K562 (cell line): ENCODE results near the gene COQ5. TPM values are rescaled to one million over a fixed set of nuclear protein-coding genes. Genes with fewer than 3 reads are reported as not detected.

ENCODE experiments used
- ATAC-seq: fragments of 200-7000 bp; cut with Tn5 transposase; 3 replicates; pipeline ENCODE4 v1.9.1; 2020; ENCODE audit warnings: moderate library complexity
- BruUV-seq: library from RNA; stranded (reverse); fragments of 400-500 nt; replicated peaks from 2 replicates; lab custom pipeline; 2021; lab: Mats Ljungman, UMichigan
- CTCF ChIA-PET: fragments of 300-600 bp; formaldehyde crosslinking; extraction: SDS; loops from one replicate; lab custom pipeline; 2021; ENCODE audit warnings: low intra/inter-chr PET ratio; lab: Yijun Ruan, JAX
- POLR2A ChIA-PET: fragments of 300-600, 350-650 bp; sonication (Branson Sonifier 250); formaldehyde crosslinking; extraction: SDS; loops from one replicate; lab custom pipeline; 2021; ENCODE audit warnings: antibody characterized with exemption, inconsistent platforms; lab: Yijun Ruan, JAX
- DNase-seq, 4 experiments: peaks; one replicate each; pipeline versions ENCODE4 v3.0.0 to v3.0.0-alpha.2; 2011 to 2018; ENCODE audit warnings: low spot score in 3 of 4, mixed read lengths in 3 of 4; ENCODE audit errors: extremely low read depth in 1 of 4
- FAIRE-seq: peaks from 2 replicates; lab custom pipeline; 2011; peaks lifted over from hg19 to GRCh38; lab: Jason Lieb, UNC
- H2AFZ ChIP-seq: 2 replicates; pipeline ENCODE4 v1.6.0; 2011; ENCODE audit warnings: low read depth, low read length, control low read depth, inconsistent platforms
- H3K27ac ChIP-seq: fragments of 200-600 bp; 3 replicates; pipeline ENCODE4 v1.8.0; 2011; ENCODE audit warnings: low read depth, mild to moderate bottlenecking, control low read depth, inconsistent platforms, low read length, moderate library complexity, mixed read lengths; ENCODE audit errors: extremely low read depth
- H3K27me3 ChIP-seq, 2 experiments: fragments of 300-600 bp in 1 of 2; 2 replicates in 1 of 2; 3 replicates in 1 of 2; pipeline versions ENCODE4 v1.6.0 to v1.8.0; 2011; ENCODE audit warnings: inconsistent platforms in 2 of 2, low read length in 2 of 2, mild to moderate bottlenecking in 1 of 2, mixed read lengths in 1 of 2, moderate library complexity in 1 of 2; ENCODE audit not compliant: control insufficient read depth in 2 of 2, insufficient read depth in 2 of 2
- H3K36me3 ChIP-seq: fragments of 300-600 bp; 3 replicates; pipeline ENCODE4 v1.8.0; 2011; ENCODE audit warnings: mild to moderate bottlenecking, low read length, inconsistent platforms; ENCODE audit not compliant: control insufficient read depth, insufficient read depth
- H3K4me1 ChIP-seq, 2 experiments: fragments of 200-600 bp in 1 of 2; replicated peaks in 1 of 2; 2 replicates in 1 of 2; 3 replicates in 1 of 2; pipeline versions ENCODE4 v1.5.1 to v1.8.0; 2011; ENCODE audit warnings: inconsistent platforms in 2 of 2, low read length in 2 of 2, mild to moderate bottlenecking in 1 of 2, mixed read lengths in 1 of 2, moderate library complexity in 1 of 2; ENCODE audit not compliant: control insufficient read depth in 2 of 2, insufficient read depth in 2 of 2
- H3K4me2 ChIP-seq: 2 replicates; pipeline ENCODE4 v1.6.1; 2011; ENCODE audit warnings: low read length, control low read depth, inconsistent platforms, mixed read lengths; ENCODE audit not compliant: insufficient read depth
- H3K4me3 ChIP-seq: fragments of 200-600 bp; sonication (generic), shearing (Covaris generic); 2 replicates; pipeline ENCODE4 v1.5.1; 2016; ENCODE audit warnings: control low read depth, inconsistent platforms
- H3K79me2 ChIP-seq: fragments of 200-600 bp; 3 replicates; pipeline ENCODE4 v1.8.0; 2011; ENCODE audit warnings: low read length, inconsistent platforms; ENCODE audit not compliant: control insufficient read depth, insufficient read depth
- H3K9ac ChIP-seq, 2 experiments: 2 replicates each; pipeline versions ENCODE4 v1.6.0 to v1.6.1; 2011; ENCODE audit warnings: low read depth in 2 of 2, low read length in 2 of 2, control low read depth in 1 of 2, inconsistent platforms in 1 of 2, mild to moderate bottlenecking in 1 of 2, mixed read lengths in 1 of 2; ENCODE audit not compliant: insufficient read depth in 1 of 2
- H3K9me1 ChIP-seq: one replicate; pipeline ENCODE4 v1.6.0; 2011; ENCODE audit warnings: inconsistent platforms, mild to moderate bottlenecking, low read length, moderate library complexity; ENCODE audit not compliant: control insufficient read depth, insufficient read depth
- H3K9me3 ChIP-seq: replicated peaks from 2 replicates; pipeline ENCODE4 v1.5.1; 2011; ENCODE audit warnings: low read depth, low read length, inconsistent platforms; ENCODE audit not compliant: control insufficient read depth, insufficient read depth
- H4K20me1 ChIP-seq: replicated peaks from 2 replicates; pipeline ENCODE4 v1.6.1; 2011; ENCODE audit warnings: low read length, inconsistent platforms, mixed read lengths; ENCODE audit not compliant: control insufficient read depth, insufficient read depth
- POU5F1 ChIP-seq: fragments of 150-350 bp; IDR thresholded peaks from 2 replicates; pipeline ENCODE4 v1.6.1; 2014; ENCODE audit warnings: borderline replicate concordance, low read length, low read depth, mild to moderate bottlenecking; ENCODE audit not compliant: partially characterized antibody
- TRIM25 ChIP-seq: fragments of 450-650 bp; IDR thresholded peaks from 2 replicates; pipeline ENCODE4 v1.7.0; 2016; ENCODE audit warnings: borderline replicate concordance
- WGBS: fragments of 100-300 bp; shearing (Covaris generic); methylation state at CpG from one replicate; pipeline ENCODE4 v1.1.6; 2016; ENCODE audit warnings: low coverage, mixed read lengths; ENCODE audit not compliant: insufficient coverage; ENCODE audit errors: missing lambda C conversion rate; 5-methylcytosine and 5-hydroxymethylcytosine counted together
- in situ Hi-C: fragments of 300-500 bp; cut with MboI; formaldehyde crosslinking; loops from 4 replicates; pipeline ENCODE4 v1.15.0; 2018; ENCODE audit warnings: inconsistent platforms, mixed read lengths
- intact Hi-C: fragments of 100-400 bp; cut with micrococcal nuclease; formaldehyde crosslinking; loops from 2 replicates; pipeline ENCODE4 v1.14.2; 2022
- polyA plus RNA-seq, 8 experiments: library from polyadenylated mRNA; depleted of rRNA in 4 of 8; stranded (reverse) in 5 of 8; unstranded in 3 of 8; fragments of >200 nt; fragmentation: Nextera tagmentation in 2 of 8; fragmentation: Illumina TruSeq in 1 of 8; extraction: Ambion mirVana in 2 of 8; extraction: Trizol in 1 of 8; gene quantifications; 2 replicates each; pipeline versions ENCODE4 v1.2.1 to v1.2.3, GENCODE V29; 2011 to 2014; ENCODE audit warnings: inconsistent platforms in 1 of 8, missing spikeins in 1 of 8
- total RNA-seq, 7 experiments: library from RNA; depleted of rRNA in 6 of 7; stranded (reverse); fragments of >200 nt in 6 of 7; fragmentation: Illumina TruSeq in 2 of 7; extraction: Trizol in 2 of 7; gene quantifications; 2 replicates each; pipeline versions ENCODE4 v1.2.1 to v1.2.3, GENCODE V29; 2011 to 2021; ENCODE audit warnings: low replicate concordance in 1 of 7

COQ5 gene
- total and polyA plus RNA-seq, 9 of the 15 experiments (the other 6 are each of a cell fraction or from before 2014, with no cell fraction given), result 19.2 to 59.7 (median 30.4) TPM

GRCh38 chr12:120465756-120466155 lies 63.2 kb downstream of the COQ5 start:
- no peak for FAIRE-seq
- intact Hi-C loops, result loop anchor here (5.0 kb wide), 1 partner anchor 117 kb away; the partner anchor contains the start of gene POP5
- POLR2A ChIA-PET, result interaction anchor here (0.7 to 3.5 kb wide), 6 partner anchors 9 to 831 kb away, joined by 3 to 14 read pairs (median 4); no protein-coding TSS in a partner anchor

More at GRCh38 chr12:120465756-120466155, 63.2 kb downstream of the COQ5 start:
- in situ Hi-C loops, result no loop called here
- Histone ChIP-seq H3K9me1 (no peaks in the 10 kb centered on the region), H2AFZ (no peak overlapping the region), H3K36me3 (peaks cover 73% of the 10 kb centered on the region), H3K4me3 (no peak overlapping the region), H3K27me3 (no peaks in the 10 kb centered on the region), H3K79me2 (peaks cover 71% of the 10 kb centered on the region), H4K20me1 (peaks cover 34% of the 10 kb centered on the region), H3K9me3 (no peaks in the 10 kb centered on the region), H3K4me2 (no peak overlapping the region), H3K4me1 (peaks cover 5 to 19% of the 10 kb centered on the region in 2 experiments; a peak in 4 of 5 replicates), H3K27ac (no peak overlapping the region), H3K9ac (no peak overlapping the region)
- CTCF ChIA-PET, result interaction anchor here (2.2 kb wide), 1 partner anchor 109 kb away, joined by 11 read pairs; no protein-coding TSS in a partner anchor
- ATAC-seq, result no peak
- DNase-seq, result no peak
- TF ChIP-seq POU5F1, result no peak
- TF ChIP-seq TRIM25, result no peak
- WGBS, result 60% methylated on average over 5 of the region's 5 CpGs
- no TSS peak for BruUV-seq
